ENCODE measurements around the gene PRTFDC1. TPM values are rescaled to one million over a fixed set of nuclear protein-coding genes. Genes with fewer than 3 reads are reported as not detected.
A peak's percentile ranks its signal among the peaks of the same experiment; 100 is the strongest.

Gene PRTFDC1
- total and polyA plus RNA-seq, 2 experiments from 2014 or later, result 16.0 to 22.0 TPM

DNA sequence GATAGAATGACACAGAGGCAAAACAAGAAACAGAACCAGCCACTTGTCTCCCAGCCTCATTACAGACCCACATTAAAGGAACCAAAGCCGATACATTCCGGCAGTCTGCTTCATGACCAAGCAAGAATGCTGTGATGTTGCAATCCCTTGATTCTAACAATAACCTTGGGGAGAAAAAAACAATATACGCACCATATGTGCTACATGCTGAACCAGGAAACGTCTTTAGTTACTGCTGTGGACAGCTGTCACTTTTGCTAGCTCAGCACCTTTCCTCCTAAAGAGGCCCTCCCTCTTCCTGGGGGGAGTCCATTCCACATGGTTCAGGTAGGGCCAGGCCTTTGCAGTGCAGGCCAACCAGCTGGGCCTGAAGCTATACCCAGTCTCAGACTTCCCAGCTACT lies 79.1 kb downstream of the PRTFDC1 start:
- peaks cover 26% of the 10 kb centered on the region for H3K4me1 ChIP-seq (ENCODE audit: insufficient read depth)
- no peaks in the 10 kb centered on the region for H3K9me3 ChIP-seq (ENCODE audit: low read depth)
- DNase-seq, result peak; percentile 97
- H3K9me2 ChIP-seq (ENCODE audit: insufficient read depth), result no peaks in the 10 kb centered on the region
- H3K27me3 ChIP-seq (replicated peaks; ENCODE audit: insufficient read depth), result no peaks in the 10 kb centered on the region
- H3K4me2 ChIP-seq (ENCODE audit: unreplicated experiment), result peak overlapping the region; percentile 49
- in situ Hi-C loops (cut with MboI), result no loop called here
- peak overlapping the region; percentile 89 for H3K27ac ChIP-seq
- WGBS, 2 experiments (ENCODE audit: low coverage in 1 of 2, low lambda C conversion rate in 2 of 2, missing lambda C conversion rate in 2 of 2), result 1 to 2% methylated on average over 4 of the region's 4 CpGs
- H3K4me3 ChIP-seq, result no peak overlapping the region
- H3F3A ChIP-seq (ENCODE audit: insufficient read depth), result peaks cover 22% of the 10 kb centered on the region
- no peak overlapping the region for H3K9ac ChIP-seq
- H2AFZ ChIP-seq, result peak overlapping the region; percentile 21; the same call in 1 of the 2 replicates
- TF ChIP-seq EZH2phosphoT487 (IDR thresholded peaks at IDR 0.05; ENCODE audit: insufficient read depth, low read depth) (peak; percentile 99), EZH2 (IDR thresholded peaks at IDR 0.05; ENCODE audit: insufficient read depth, poor library complexity, severe bottlenecking) (no peak)
- H4K20me1 ChIP-seq (ENCODE audit: insufficient read depth), result no peaks in the 10 kb centered on the region
- no peaks in the 10 kb centered on the region for H3K79me2 ChIP-seq (ENCODE audit: insufficient read depth)
- H3K36me3 ChIP-seq (ENCODE audit: low read depth), result no peaks in the 10 kb centered on the region

DNA sequence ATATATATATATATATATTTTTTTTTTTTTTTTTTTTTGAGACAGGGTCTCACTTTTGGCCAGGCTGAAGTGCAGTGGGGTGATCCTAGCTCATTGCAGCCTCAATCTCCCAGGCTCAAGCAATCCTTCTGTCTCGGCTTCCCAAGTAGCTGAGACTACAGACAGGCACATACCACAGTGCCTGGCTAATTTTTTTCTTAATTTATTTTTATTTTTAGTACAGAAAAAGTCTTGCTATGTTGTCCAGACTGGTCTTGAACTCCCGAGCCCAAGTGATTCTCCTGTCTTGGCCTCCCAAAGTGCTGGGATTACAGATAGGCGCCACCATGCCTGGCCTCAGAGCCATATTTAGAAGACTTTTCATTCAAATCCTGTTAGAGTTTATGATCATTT lies 79.6 kb downstream of the PRTFDC1 start:
- DNase-seq, result no peak
- peaks cover 26% of the 10 kb centered on the region for H3K4me1 ChIP-seq (ENCODE audit: insufficient read depth)
- no peaks in the 10 kb centered on the region for H3K27me3 ChIP-seq (replicated peaks; ENCODE audit: insufficient read depth)
- H3K9ac ChIP-seq, result 0 out of 2 replicates have a peak overlapping the region, but pooled peaks have one; percentile 44
- 48 to 50% methylated on average over 3 of the region's 3 CpGs for WGBS, 2 experiments (ENCODE audit: low coverage in 1 of 2, low lambda C conversion rate in 2 of 2, missing lambda C conversion rate in 2 of 2)
- H3K4me3 ChIP-seq, result no peak overlapping the region
- peak overlapping the region; percentile 21 for H3K4me2 ChIP-seq (ENCODE audit: unreplicated experiment)
- no peaks in the 10 kb centered on the region for H3K79me2 ChIP-seq (ENCODE audit: insufficient read depth)
- peaks cover 22% of the 10 kb centered on the region for H3F3A ChIP-seq (ENCODE audit: insufficient read depth)
- no peaks in the 10 kb centered on the region for H3K9me2 ChIP-seq (ENCODE audit: insufficient read depth)
- H2AFZ ChIP-seq, result no peak overlapping the region
- no peaks in the 10 kb centered on the region for H4K20me1 ChIP-seq (ENCODE audit: insufficient read depth)
- no peaks in the 10 kb centered on the region for H3K9me3 ChIP-seq (ENCODE audit: low read depth)
- no peak for TF ChIP-seq EZH2 (IDR thresholded peaks at IDR 0.05; ENCODE audit: insufficient read depth, poor library complexity, severe bottlenecking)
- TF ChIP-seq EZH2phosphoT487 (IDR thresholded peaks at IDR 0.05; ENCODE audit: insufficient read depth, low read depth), result no peak
- H3K36me3 ChIP-seq (ENCODE audit: low read depth), result no peaks in the 10 kb centered on the region
- peak overlapping the region; percentile 89 for H3K27ac ChIP-seq
- in situ Hi-C loops (cut with MboI), result no loop called here

DNA sequence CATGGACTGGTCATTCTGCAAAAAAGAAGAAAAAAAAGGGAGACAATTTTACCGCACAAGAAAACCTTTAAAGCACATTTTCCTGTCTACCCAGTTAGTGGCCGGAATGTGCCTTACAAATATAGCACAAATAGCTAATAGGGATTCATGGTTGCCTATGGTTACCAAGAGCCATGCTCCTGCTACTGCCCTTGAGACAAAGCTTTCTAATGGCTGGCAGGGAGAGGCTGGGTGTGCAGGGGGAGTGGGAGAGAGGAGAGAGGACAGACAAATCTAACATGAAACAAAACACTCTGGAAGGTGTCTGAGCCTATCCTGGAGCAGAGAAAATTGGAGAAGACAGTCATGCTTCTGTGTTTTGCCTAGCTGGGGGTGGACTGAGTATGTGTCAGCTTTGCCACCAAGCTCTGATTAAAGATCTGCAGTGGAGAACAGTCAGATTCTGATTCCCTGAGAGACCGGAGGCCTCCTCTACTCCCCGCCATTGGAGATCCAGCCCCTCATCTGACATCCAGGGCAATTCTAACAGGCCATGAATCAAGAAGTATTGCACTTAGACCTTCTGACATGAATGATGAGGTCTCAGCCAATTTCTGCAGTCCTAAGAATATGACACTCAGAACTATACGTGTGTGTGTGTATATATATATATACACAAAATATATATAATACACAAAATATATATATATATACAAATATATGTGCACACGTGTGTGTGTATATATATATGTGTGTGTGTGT lies 80.2 kb downstream of the PRTFDC1 start:
- no peak overlapping the region for H3K4me2 ChIP-seq (ENCODE audit: unreplicated experiment)
- H2AFZ ChIP-seq, result no peak overlapping the region
- 53 to 66% methylated on average over 5 to 6 of the region's 6 CpGs for WGBS, 2 experiments (ENCODE audit: low coverage in 1 of 2, low lambda C conversion rate in 2 of 2, missing lambda C conversion rate in 2 of 2)
- H3K36me3 ChIP-seq (ENCODE audit: low read depth), result no peaks in the 10 kb centered on the region
- no peak overlapping the region; the same call in 1 of the 2 replicates for H3K27ac ChIP-seq
- no peaks in the 10 kb centered on the region for H3K27me3 ChIP-seq (replicated peaks; ENCODE audit: insufficient read depth)
- H3K4me3 ChIP-seq, result no peak overlapping the region
- no peaks in the 10 kb centered on the region for H3K79me2 ChIP-seq (ENCODE audit: insufficient read depth)
- H3K4me1 ChIP-seq (ENCODE audit: insufficient read depth), result peaks cover 29% of the 10 kb centered on the region
- DNase-seq, result peak; percentile 64
- in situ Hi-C loops (cut with MboI), result no loop called here
- H3K9me2 ChIP-seq (ENCODE audit: insufficient read depth), result no peaks in the 10 kb centered on the region
- H3K9ac ChIP-seq, result no peak overlapping the region
- no peaks in the 10 kb centered on the region for H3K9me3 ChIP-seq (ENCODE audit: low read depth)
- H3F3A ChIP-seq (ENCODE audit: insufficient read depth), result peaks cover 22% of the 10 kb centered on the region
- TF ChIP-seq EZH2 (IDR thresholded peaks at IDR 0.05; ENCODE audit: insufficient read depth, poor library complexity, severe bottlenecking) (no peak), EZH2phosphoT487 (IDR thresholded peaks at IDR 0.05; ENCODE audit: insufficient read depth, low read depth) (no peak)
- H4K20me1 ChIP-seq (ENCODE audit: insufficient read depth), result no peaks in the 10 kb centered on the region

DNA sequence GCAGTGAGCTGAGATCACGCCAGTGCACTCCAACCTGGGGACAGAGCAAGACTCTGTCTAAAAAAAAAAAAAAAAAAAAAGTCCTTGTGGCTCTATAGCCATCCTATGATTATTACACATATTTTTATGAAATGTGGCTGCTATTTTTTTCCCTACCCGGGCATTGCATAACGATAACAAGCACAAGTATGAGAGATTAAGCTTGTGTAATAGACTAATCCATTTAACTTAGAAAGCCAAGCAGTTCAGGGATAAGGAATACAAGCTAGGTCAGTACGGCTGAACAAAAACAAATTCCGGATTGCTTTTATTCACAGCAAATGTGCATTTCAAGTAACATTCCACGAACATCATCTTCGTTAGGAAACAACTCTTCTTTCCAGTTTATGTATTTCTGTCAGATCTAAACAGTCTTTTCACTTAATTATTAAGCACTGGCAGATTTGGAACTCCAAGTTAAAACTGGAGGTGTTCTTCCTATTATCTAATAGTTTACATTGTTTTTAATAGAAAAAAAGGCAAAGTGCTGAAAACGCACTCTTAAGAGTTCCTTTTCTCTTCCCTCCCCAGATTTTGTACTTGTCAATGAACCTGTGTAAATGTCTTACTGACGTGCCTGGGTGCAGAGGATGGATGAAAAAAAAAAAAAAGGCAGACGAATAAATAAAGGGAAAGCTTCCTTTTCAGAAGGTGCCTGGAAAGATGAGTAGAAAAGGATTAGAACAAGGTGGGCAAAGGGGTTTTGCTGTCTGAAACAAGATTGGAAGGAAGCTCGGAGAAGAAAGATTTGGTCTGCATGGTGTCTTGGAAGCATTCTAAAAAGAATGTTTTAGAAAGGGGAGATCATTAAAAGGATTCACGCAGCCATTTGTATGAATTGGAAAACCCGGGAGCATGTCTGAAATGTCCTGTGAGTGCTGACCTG lies 81.1 kb downstream of the PRTFDC1 start:
- H3K9me3 ChIP-seq (ENCODE audit: low read depth), result no peaks in the 10 kb centered on the region
- H3K4me2 ChIP-seq (ENCODE audit: unreplicated experiment), result no peak overlapping the region
- DNase-seq, result no peak
- in situ Hi-C loops (cut with MboI), result no loop called here
- H4K20me1 ChIP-seq (ENCODE audit: insufficient read depth), result no peaks in the 10 kb centered on the region
- H3K36me3 ChIP-seq (ENCODE audit: low read depth), result no peaks in the 10 kb centered on the region
- H3K9ac ChIP-seq, result no peak overlapping the region
- peaks cover 31% of the 10 kb centered on the region for H3F3A ChIP-seq (ENCODE audit: insufficient read depth)
- TF ChIP-seq EZH2 (IDR thresholded peaks at IDR 0.05; ENCODE audit: insufficient read depth, poor library complexity, severe bottlenecking), result no peak
- TF ChIP-seq EZH2phosphoT487 (IDR thresholded peaks at IDR 0.05; ENCODE audit: insufficient read depth, low read depth), result no peak
- H2AFZ ChIP-seq, result no peak overlapping the region
- no peaks in the 10 kb centered on the region for H3K27me3 ChIP-seq (replicated peaks; ENCODE audit: insufficient read depth)
- H3K9me2 ChIP-seq (ENCODE audit: insufficient read depth), result no peaks in the 10 kb centered on the region
- no peaks in the 10 kb centered on the region for H3K79me2 ChIP-seq (ENCODE audit: insufficient read depth)
- H3K27ac ChIP-seq, result no peak overlapping the region
- peaks cover 38% of the 10 kb centered on the region for H3K4me1 ChIP-seq (ENCODE audit: insufficient read depth)
- WGBS, 2 experiments (ENCODE audit: low coverage in 1 of 2, low lambda C conversion rate in 2 of 2, missing lambda C conversion rate in 2 of 2), result 72 to 76% methylated on average over 13 of the region's 13 CpGs
- H3K4me3 ChIP-seq, result no peak overlapping the region
